ENCODE data around the gene FGF21. TPM values are rescaled to one million over a fixed set of nuclear protein-coding genes. Genes with fewer than 3 reads are reported as not detected.

The FGF21 gene
- total RNA-seq, 5 donors from 2014 or later (not counting 1 experiment from before 2014, with no cell fraction given) = not detected

DNA sequence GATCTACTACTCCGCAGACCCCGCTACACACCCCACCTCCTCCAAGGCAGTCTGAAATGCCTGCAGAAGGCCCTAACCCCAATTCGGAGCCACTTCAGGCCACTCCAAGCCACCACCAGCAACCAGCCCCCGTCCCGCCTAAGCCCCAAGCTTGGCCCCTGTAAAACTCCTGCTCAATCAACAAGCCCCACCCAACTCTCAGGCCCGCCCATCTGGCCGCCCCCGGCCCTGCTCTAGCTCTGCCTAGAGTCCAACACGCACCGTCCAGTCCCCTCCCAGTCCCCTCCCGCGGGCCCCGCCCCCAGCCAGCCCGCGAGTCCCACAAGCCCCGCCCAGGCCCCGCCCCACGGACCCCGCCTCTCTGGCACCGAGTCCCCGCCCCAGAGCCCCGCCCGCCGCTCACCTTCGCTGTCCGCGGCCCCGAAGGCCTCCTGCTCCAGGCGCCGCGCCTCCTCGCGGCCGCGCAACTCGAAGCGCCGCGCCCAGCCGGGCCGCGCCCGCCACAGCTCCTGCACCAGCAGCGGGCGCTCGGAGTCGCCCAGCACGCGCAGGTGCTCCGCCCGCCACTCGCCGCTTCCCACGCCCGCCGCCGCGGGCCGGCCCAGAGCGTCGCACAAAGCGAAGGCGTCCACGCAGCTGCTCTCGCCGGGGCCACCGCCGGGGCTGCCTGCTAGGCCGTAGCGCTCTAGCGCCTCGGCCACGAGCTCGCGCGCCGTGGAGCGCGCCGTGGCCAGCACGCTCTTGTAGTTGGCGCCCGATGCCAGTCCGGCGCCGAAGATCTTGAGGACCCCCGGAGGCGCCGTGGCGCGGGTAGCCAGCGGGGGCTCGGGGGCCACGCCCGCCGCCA is 16.5 kb upstream of the FGF21 start:
- no peaks in the 10 kb centered on the region for H3K9me3 ChIP-seq
- DNase-seq (peak; percentile 70 to 95 (median 84)), ATAC-seq (replicated peaks in 1 of 4) (peak; percentile 92 to 95 (median 94))
- H3K4me1 ChIP-seq (ENCODE audit: control insufficient read depth in 1 of 2, extremely low read depth in 1 of 2, insufficient read depth in 2 of 2, low read length in 2 of 2) = peaks cover 11 to 32% of the 10 kb centered on the region in 2 experiments
- Mint-ChIP-seq H3K27me3 (peaks cover 0 to 2% of the 10 kb centered on the region in 2 donors), H3K4me3 (peak overlapping the region; percentile 41 to 61 (median 54)), H3K9me3 (no peaks in the 10 kb centered on the region), H3K4me1 (peaks cover 11 to 20% (median 16%) of the 10 kb centered on the region in 3 donors), H3K27ac (peak overlapping the region in 1 of 2 donors; percentile 46), H3K36me3 (no peaks in the 10 kb centered on the region)
- ChIA-PET POLR2A (interaction anchor here (0.5 to 0.6 kb wide), 2 partner anchors 9 to 30 kb away, joined by 3 to 4 read pairs; no protein-coding TSS in a partner anchor), CTCF (interaction anchor here in 1 of 2 donors (0.6 to 1.3 kb wide), 4 partner anchors 13 to 249 kb away, joined by 3 to 7 read pairs (median 5); partner anchors contain the start of gene CA11)
- no peak overlapping the region for H3K27ac ChIP-seq (ENCODE audit: low read length)
- no peaks in the 10 kb centered on the region for H3K36me3 ChIP-seq (ENCODE audit: control insufficient read depth in 2 of 2, extremely low read depth in 1 of 2, insufficient read depth in 1 of 2, low read length in 1 of 2)
- peak overlapping the region in 1 of 2 donors; percentile 55 for H3K4me3 ChIP-seq (ENCODE audit: control insufficient read depth in 1 of 2, extremely low read depth in 1 of 2, low read length in 1 of 2)
- peaks cover 0 to 29% of the 10 kb centered on the region in 2 experiments for H3K27me3 ChIP-seq (replicated peaks in 1 of 2; ENCODE audit: control insufficient read depth in 2 of 2, extremely low read depth in 1 of 2, insufficient read depth in 2 of 2, low read length in 1 of 2)
- 3% methylated on average over 95 of the region's 96 CpGs for WGBS (ENCODE audit: insufficient coverage)

DNA sequence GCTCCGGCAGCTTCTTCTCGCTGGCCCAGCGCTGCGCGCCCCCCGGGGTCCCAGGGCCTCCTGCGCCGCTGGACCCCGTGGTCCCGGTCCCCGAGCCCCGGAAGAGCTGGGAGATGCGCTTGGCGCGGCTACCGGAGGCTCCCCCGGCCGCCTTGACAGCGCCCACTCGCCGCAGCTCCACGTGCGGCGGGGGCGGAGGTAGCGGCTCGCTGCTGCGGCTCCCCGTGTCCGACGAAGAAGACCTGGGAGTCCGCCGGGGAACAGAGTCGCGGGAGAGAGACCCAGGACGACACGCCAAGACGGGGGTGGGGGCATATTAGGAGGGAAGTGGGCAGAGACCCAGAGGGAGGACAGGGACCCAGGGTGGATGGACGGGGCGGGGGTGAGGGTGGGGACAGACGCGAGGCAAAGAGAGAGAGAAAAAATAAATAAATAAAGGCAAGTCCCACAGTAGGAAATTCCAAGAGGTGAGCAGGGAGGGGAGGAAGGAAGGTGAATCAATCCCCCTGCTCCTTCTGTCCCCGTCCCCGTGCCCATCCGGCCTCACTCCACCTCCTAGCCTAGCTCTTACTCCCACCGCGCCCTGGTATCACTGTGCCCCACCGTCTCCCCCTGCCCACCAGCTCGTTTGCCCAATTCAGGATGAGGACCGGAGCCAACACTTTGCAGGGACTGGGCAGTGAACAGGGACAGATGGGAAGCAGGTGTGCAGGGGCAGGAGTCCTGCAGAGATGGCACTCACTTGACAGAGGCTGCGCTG is 15.7 kb upstream of the FGF21 start:
- Histone ChIP-seq H3K4me3 (ENCODE audit: control insufficient read depth in 1 of 2, extremely low read depth in 1 of 2, low read length in 1 of 2) (peak overlapping the region; percentile 17 to 55), H3K27me3 (replicated peaks in 1 of 2; ENCODE audit: control insufficient read depth in 2 of 2, extremely low read depth in 1 of 2, insufficient read depth in 2 of 2, low read length in 1 of 2) (peaks cover 0 to 31% of the 10 kb centered on the region in 2 experiments), H3K9me3 (no peaks in the 10 kb centered on the region), H3K27ac (ENCODE audit: low read length) (no peak overlapping the region), H3K36me3 (ENCODE audit: control insufficient read depth in 2 of 2, extremely low read depth in 1 of 2, insufficient read depth in 1 of 2, low read length in 1 of 2) (no peaks in the 10 kb centered on the region), H3K4me1 (ENCODE audit: control insufficient read depth in 1 of 2, extremely low read depth in 1 of 2, insufficient read depth in 2 of 2, low read length in 2 of 2) (peaks cover 11 to 32% of the 10 kb centered on the region in 2 experiments)
- H3K36me3 Mint-ChIP-seq = no peaks in the 10 kb centered on the region
- peak overlapping the region; percentile 31 to 61 (median 49) for H3K4me3 Mint-ChIP-seq
- H3K9me3 Mint-ChIP-seq = no peaks in the 10 kb centered on the region
- ChIA-PET CTCF (interaction anchor here in 1 of 2 donors (0.7 to 1.3 kb wide), 3 partner anchors 56 to 116 kb away, joined by 3 to 7 read pairs (median 4); partner anchors contain the start of gene CA11), POLR2A (interaction anchor here in 1 of 2 donors (0.5 kb wide), 1 partner anchor 91 kb away, joined by 6 read pairs; no protein-coding TSS in a partner anchor)
- peak; percentile 4 to 22 (median 11) for ATAC-seq (replicated peaks in 1 of 4)
- H3K4me1 Mint-ChIP-seq = peaks cover 11 to 20% (median 16%) of the 10 kb centered on the region in 3 donors
- no peak overlapping the region for H3K27ac Mint-ChIP-seq
- no peak for DNase-seq
- H3K27me3 Mint-ChIP-seq = peaks cover 0 to 2% of the 10 kb centered on the region in 2 donors
- WGBS (ENCODE audit: insufficient coverage) = 6% methylated on average over 45 of the region's 51 CpGs

DNA sequence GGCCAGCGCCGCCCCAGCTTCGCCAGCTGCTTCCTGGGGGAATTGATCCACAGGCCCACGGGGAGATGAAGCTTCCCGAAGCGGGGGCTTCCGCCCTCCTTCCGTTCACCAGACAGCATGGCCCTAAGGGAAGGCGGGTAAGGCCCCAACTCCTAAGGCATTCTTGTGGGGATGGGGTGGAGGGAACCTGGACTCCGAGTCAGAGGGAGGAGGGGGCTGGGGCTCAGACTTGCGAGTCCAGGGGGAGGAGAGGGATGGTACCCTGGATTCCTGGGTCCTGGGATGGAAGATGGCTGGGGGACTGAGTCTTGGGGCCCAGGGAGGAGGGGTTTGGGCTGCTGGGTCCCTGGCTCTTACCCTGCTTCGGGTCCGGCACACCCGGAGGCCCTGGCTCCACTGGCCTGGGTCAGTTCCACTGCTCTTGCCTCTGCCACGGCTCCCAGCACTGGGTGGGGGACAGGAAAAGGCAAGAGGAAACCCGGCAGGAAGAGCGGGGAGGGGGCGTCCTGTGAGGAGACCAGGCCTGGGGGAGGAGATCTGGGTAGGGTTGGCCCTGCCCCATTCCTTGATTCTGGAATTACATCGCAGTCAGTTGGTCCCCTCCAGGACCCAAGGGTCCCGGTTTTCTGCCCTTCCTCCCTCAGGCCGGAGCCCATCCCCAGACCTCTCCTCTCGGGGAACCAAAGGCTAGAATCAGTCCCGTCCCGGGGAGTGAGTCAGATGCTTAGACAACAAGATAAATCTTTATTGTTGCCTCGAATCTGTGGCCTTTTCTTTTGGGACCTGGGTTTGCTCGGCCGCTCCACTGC is 15.0 kb upstream of the FGF21 start, which contains the start of gene RASIP1:
Gene RASIP1, minus strand, starts transcription at position 447 of the 809 bp plus-strand sequence. Its CDS starts 328 bp downstream, at position 119.
- 52% methylated on average over 22 of the region's 27 CpGs for WGBS (ENCODE audit: insufficient coverage)
- Histone ChIP-seq H3K9me3 (no peaks in the 10 kb centered on the region), H3K27me3 (replicated peaks in 1 of 2; ENCODE audit: control insufficient read depth in 2 of 2, extremely low read depth in 1 of 2, insufficient read depth in 2 of 2, low read length in 1 of 2) (peaks cover 0 to 37% of the 10 kb centered on the region in 2 experiments), H3K4me3 (ENCODE audit: control insufficient read depth in 1 of 2, extremely low read depth in 1 of 2, low read length in 1 of 2) (peak within 1 kb of the TSS; percentile 17 to 55), H3K4me1 (ENCODE audit: control insufficient read depth in 1 of 2, extremely low read depth in 1 of 2, insufficient read depth in 2 of 2, low read length in 2 of 2) (peaks cover 11 to 38% of the 10 kb centered on the region in 2 experiments), H3K36me3 (ENCODE audit: control insufficient read depth in 2 of 2, extremely low read depth in 1 of 2, insufficient read depth in 1 of 2, low read length in 1 of 2) (no peaks in the 10 kb centered on the region), H3K27ac (ENCODE audit: low read length) (no peak within 1 kb of the TSS)
- peak within 1 kb of the TSS; percentile 31 to 61 (median 49) for H3K4me3 Mint-ChIP-seq
- H3K27me3 Mint-ChIP-seq = peaks cover 0 to 2% of the 10 kb centered on the region in 2 donors
- no peaks in the 10 kb centered on the region for H3K9me3 Mint-ChIP-seq
- POLR2A ChIA-PET = no interaction called here
- H3K36me3 Mint-ChIP-seq = no peaks in the 10 kb centered on the region
- CTCF ChIA-PET = interaction anchor here in 1 of 2 donors (0.7 kb wide), 1 partner anchor 117 kb away, joined by 3 read pairs; no protein-coding TSS in a partner anchor
- no peak within 1 kb of the TSS for H3K27ac Mint-ChIP-seq
- ATAC-seq (replicated peaks in 1 of 4) = no peak
- H3K4me1 Mint-ChIP-seq = peaks cover 16 to 23% (median 17%) of the 10 kb centered on the region in 3 donors
- no peak for DNase-seq

DNA sequence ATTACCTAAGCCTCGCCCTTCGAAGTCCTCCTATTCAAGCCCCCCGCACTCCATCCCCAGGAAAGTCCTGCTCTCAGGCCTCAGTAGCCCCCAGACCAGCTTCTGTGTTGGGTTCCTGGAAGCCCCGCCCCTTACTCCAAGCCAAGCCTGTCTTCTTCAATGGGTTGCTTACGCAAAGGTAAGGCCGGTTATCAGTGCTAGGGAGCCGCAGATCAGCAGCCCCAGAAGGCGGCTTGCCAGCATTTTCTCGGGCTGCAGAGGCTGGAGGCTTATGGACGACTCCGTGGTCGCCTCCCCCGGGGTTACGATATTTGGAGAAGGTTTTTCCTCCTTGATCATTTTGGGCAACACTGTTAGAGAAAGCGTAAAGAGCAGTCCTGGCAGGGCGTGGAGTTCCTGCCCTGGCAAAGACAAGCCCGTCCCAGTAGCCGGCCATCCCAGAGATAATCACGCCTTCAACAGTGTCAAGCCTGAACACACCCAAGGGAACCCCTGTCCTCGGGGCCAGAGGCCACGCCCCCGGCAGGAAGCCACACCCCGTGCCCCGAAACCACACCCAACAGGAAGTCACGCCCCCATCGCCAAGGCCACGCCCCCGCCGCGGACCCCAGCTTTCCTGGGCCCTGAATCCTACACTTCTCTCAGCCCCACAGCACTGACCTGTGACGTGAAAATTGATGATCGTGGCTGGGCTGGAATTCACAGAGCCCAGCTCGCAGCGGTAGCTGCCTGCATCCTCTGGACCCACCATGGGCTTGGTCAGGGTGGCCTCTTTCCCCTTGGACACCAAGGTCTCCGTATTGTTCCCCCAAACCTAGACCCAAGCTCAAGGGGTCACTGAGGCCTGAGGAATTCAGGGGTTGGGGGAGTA is 14.0 kb upstream of the FGF21 start:
- H3K4me1 ChIP-seq (ENCODE audit: control insufficient read depth in 1 of 2, extremely low read depth in 1 of 2, insufficient read depth in 2 of 2, low read length in 2 of 2) = peaks cover 11 to 42% of the 10 kb centered on the region in 2 experiments
- DNase-seq (peak in 3 of 35 experiments; percentile 18 to 47 (median 36)), ATAC-seq (replicated peaks in 1 of 4) (no peak)
- H3K4me3 ChIP-seq (ENCODE audit: control insufficient read depth in 1 of 2, extremely low read depth in 1 of 2, low read length in 1 of 2) = no peak overlapping the region
- Mint-ChIP-seq H3K36me3 (no peaks in the 10 kb centered on the region), H3K27me3 (peaks cover 5 to 12% of the 10 kb centered on the region in 2 donors), H3K27ac (no peak overlapping the region), H3K4me1 (peaks cover 23 to 28% (median 23%) of the 10 kb centered on the region in 3 donors), H3K4me3 (peak overlapping the region in 1 of 3 donors; percentile 3), H3K9me3 (no peaks in the 10 kb centered on the region)
- no peaks in the 10 kb centered on the region for H3K36me3 ChIP-seq (ENCODE audit: control insufficient read depth in 2 of 2, extremely low read depth in 1 of 2, insufficient read depth in 1 of 2, low read length in 1 of 2)
- no peaks in the 10 kb centered on the region for H3K9me3 ChIP-seq
- H3K27me3 ChIP-seq (replicated peaks in 1 of 2; ENCODE audit: control insufficient read depth in 2 of 2, extremely low read depth in 1 of 2, insufficient read depth in 2 of 2, low read length in 1 of 2) = peaks cover 0 to 47% of the 10 kb centered on the region in 2 experiments
- ChIA-PET CTCF (no interaction called here), POLR2A (interaction anchor here in 1 of 2 donors (0.6 kb wide), 1 partner anchor 110 kb away, joined by 6 read pairs; no protein-coding TSS in a partner anchor)
- H3K27ac ChIP-seq (ENCODE audit: low read length) = no peak overlapping the region
- WGBS (ENCODE audit: insufficient coverage) = 56% methylated on average over 30 of the region's 35 CpGs

DNA sequence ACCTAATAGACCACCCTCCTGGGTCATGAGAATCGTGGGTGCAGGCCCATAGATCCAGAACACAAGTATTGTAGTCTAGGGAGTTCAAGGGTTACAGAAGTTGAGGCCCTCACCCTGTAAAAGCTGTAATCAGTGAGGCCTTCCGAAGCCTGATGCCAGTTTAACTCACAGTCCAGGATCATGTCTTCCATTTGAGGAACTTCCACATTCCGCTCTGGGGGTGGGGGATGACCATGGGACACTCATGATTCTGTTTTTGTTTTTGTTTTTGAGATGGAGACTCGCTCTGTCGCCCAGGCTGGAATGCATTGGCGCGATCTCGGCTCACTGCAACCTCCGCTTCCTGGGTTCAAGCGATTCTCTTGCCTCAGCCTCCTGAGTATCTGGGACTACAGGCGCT is 13.2 kb upstream of the FGF21 start:
- H3K9me3 Mint-ChIP-seq = no peaks in the 10 kb centered on the region
- peaks cover 23 to 28% (median 25%) of the 10 kb centered on the region in 3 donors for H3K4me1 Mint-ChIP-seq
- CTCF ChIA-PET = no interaction called here
- Histone ChIP-seq H3K27me3 (replicated peaks in 1 of 2; ENCODE audit: control insufficient read depth in 2 of 2, extremely low read depth in 1 of 2, insufficient read depth in 2 of 2, low read length in 1 of 2) (peaks cover 0 to 54% of the 10 kb centered on the region in 2 experiments), H3K36me3 (ENCODE audit: control insufficient read depth in 2 of 2, extremely low read depth in 1 of 2, insufficient read depth in 1 of 2, low read length in 1 of 2) (no peaks in the 10 kb centered on the region), H3K27ac (ENCODE audit: low read length) (no peak overlapping the region), H3K4me3 (ENCODE audit: control insufficient read depth in 1 of 2, extremely low read depth in 1 of 2, low read length in 1 of 2) (no peak overlapping the region), H3K4me1 (ENCODE audit: control insufficient read depth in 1 of 2, extremely low read depth in 1 of 2, insufficient read depth in 2 of 2, low read length in 2 of 2) (peaks cover 11 to 48% of the 10 kb centered on the region in 2 experiments), H3K9me3 (no peaks in the 10 kb centered on the region)
- no peak overlapping the region for H3K4me3 Mint-ChIP-seq
- POLR2A ChIA-PET = interaction anchor here in 1 of 2 donors (0.6 kb wide), 1 partner anchor 110 kb away, joined by 6 read pairs; no protein-coding TSS in a partner anchor
- no peaks in the 10 kb centered on the region for H3K36me3 Mint-ChIP-seq
- H3K27me3 Mint-ChIP-seq = peaks cover 5 to 15% of the 10 kb centered on the region in 2 donors
- DNase-seq (no peak), ATAC-seq (replicated peaks in 1 of 4) (no peak)
- H3K27ac Mint-ChIP-seq = no peak overlapping the region
- 100% methylated on average over 7 of the region's 11 CpGs for WGBS (ENCODE audit: insufficient coverage)

All from T-cell (primary cell).